K562 (cell line): ENCODE measurements around the gene SELENOF.

ENCODE experiments used
- CBX3 ChIP-seq, 2 experiments: IDR thresholded peaks; 1 replicate in 1 of 2; 2 replicates in 1 of 2; pipeline ENCODE4 v1.6.1; 2012; ENCODE audit warnings: inconsistent platforms in 2 of 2, low read length in 2 of 2, borderline replicate concordance in 1 of 2, control low read depth in 1 of 2
- CREB3L1 ChIP-seq: fragments of 450-650 bp; IDR thresholded peaks from 2 replicates; pipeline ENCODE4 v1.6.1; 2014; ENCODE audit warnings: low read depth, mild to moderate bottlenecking, moderate library complexity, borderline replicate concordance
- CUX1 ChIP-seq: fragments of 200-800 bp; sonication (Bioruptor generic); IDR thresholded peaks from 2 replicates; pipeline ENCODE4 v1.6.1; 2016; ENCODE audit warnings: missing genetic modification characterization, missing compliant biosample characterization
- E2F5 ChIP-seq: sonication (generic); formaldehyde crosslinking; IDR thresholded peaks from 2 replicates; pipeline ENCODE4 v1.8.0; 2022; ENCODE audit warnings: mild to moderate bottlenecking, missing genetic modification reagents
- KLF1 ChIP-seq: fragments of 450-650 bp; IDR thresholded peaks from 2 replicates; pipeline ENCODE4 v1.6.1; 2016; ENCODE audit warnings: missing genetic modification characterization, missing compliant biosample characterization
- OTX1 ChIP-seq: fragments of 450-650 bp; formaldehyde crosslinking; IDR thresholded peaks from 2 replicates; pipeline ENCODE4 v1.4.0; 2022; ENCODE audit warnings: mild to moderate bottlenecking
- SMAD4 ChIP-seq: fragments of 250-450 bp; sonication (Bioruptor Pico); conservative IDR thresholded peaks from 2 replicates; pipeline ENCODE4 v1.8.0; 2021; ENCODE audit warnings: inconsistent platforms, mild to moderate bottlenecking, moderate library complexity
- SMARCC2 ChIP-seq: fragments of 450-650 bp; IDR thresholded peaks from 2 replicates; pipeline ENCODE4 v1.6.1; 2017; ENCODE audit warnings: antibody characterized with exemption, moderate library complexity, mild to moderate bottlenecking, low read depth
- SRSF1 ChIP-seq: fragments of 200-400 bp; formaldehyde crosslinking; IDR thresholded peaks from 2 replicates; pipeline ENCODE4 v1.6.1; 2017; ENCODE audit warnings: mild to moderate bottlenecking, low read depth, low read length, moderate library complexity
- ZFP36 ChIP-seq: fragments of 150-350 bp; IDR thresholded peaks from 2 replicates; pipeline ENCODE4 v1.6.1; 2018; ENCODE audit warnings: low read length, low read depth; ENCODE audit not compliant: partially characterized antibody
- ZNF140 ChIP-seq: fragments of 250-450 bp; sonication (Bioruptor Pico); IDR thresholded peaks from 2 replicates; pipeline ENCODE4 v1.8.0; 2021; ENCODE audit warnings: moderate library complexity, mild to moderate bottlenecking, inconsistent platforms
- ZNF274 ChIP-seq: IDR thresholded peaks from 2 replicates; pipeline ENCODE4 v1.6.1; 2011; ENCODE audit warnings: low read depth, mild to moderate bottlenecking, low read length, moderate library complexity, borderline replicate concordance
- ZNF592 ChIP-seq: fragments of 450-650 bp; IDR thresholded peaks from 2 replicates; pipeline ENCODE4 v1.6.1; 2017; ENCODE audit warnings: antibody characterized with exemption, mild to moderate bottlenecking

GRCh38 chr1:86951430-86951829 lies 37.5 kb upstream of the SELENOF start:
- TF ChIP-seq OTX1: no peak
- TF ChIP-seq ZFP36: no peak
- TF ChIP-seq SMAD4 (CRISPR knock-in tag): no peak
- no peak for TF ChIP-seq CBX3 (IDR thresholded peaks at IDR 0.05; ENCODE audit: borderline replicate concordance in 1 of 2, low read length in 2 of 2)
- TF ChIP-seq CUX1 (CRISPR knock-in tag): no peak
- TF ChIP-seq ZNF274: no peak
- no peak for TF ChIP-seq ZNF592
- TF ChIP-seq ZNF140 (CRISPR knock-in tag): no peak
- no peak for TF ChIP-seq KLF1 (tag)
- TF ChIP-seq E2F5 (CRISPR knock-in tag): no peak
- TF ChIP-seq SRSF1: no peak
- TF ChIP-seq SMARCC2: no peak
- no peak for TF ChIP-seq CREB3L1
